C4-2B (cell line): ENCODE results near the gene CIAO3.

Source experiments
- ZFX ChIP-seq: fragments of 450-650 bp; IDR thresholded peaks from 2 replicates; pipeline ENCODE4 v1.6.1; 2017
- TF ChIP-seq, protein P1 (sequence below): fragments of 450-650 bp; conservative IDR thresholded peaks from 2 replicates; pipeline ENCODE4 v1.5.1; 2017; ENCODE audit warnings: mild to moderate bottlenecking

DNA sequence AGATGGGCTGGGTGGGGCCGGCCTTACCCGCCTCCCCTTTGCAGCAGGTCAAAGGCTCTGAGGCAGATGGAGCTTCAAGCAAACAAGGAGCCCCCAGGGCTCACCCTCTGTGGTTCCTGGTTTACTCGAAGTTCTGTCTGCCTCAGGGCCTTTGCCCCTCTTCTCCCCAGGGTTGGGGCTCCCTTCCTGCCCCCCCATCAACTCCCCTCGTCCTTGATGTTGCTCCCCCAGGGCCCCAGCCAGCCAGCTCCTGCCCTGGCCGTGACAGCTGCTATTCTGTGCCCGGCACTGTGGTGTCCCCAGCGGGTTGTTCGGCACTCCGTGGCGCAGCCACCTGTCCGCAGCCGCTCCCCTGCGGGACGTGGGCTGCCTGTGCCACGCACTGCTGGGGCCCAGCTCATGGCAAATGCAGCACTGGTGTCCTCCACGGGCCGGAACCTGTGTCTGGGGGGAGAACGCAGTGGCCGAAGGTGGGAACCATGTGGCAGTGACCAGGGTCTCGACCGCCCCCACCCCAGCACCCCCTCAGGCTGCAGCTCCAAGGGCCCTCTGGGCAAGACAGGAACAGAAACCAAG lies 30.2 kb downstream of the CIAO3 start:
- TF ChIP-seq, protein P1, sequence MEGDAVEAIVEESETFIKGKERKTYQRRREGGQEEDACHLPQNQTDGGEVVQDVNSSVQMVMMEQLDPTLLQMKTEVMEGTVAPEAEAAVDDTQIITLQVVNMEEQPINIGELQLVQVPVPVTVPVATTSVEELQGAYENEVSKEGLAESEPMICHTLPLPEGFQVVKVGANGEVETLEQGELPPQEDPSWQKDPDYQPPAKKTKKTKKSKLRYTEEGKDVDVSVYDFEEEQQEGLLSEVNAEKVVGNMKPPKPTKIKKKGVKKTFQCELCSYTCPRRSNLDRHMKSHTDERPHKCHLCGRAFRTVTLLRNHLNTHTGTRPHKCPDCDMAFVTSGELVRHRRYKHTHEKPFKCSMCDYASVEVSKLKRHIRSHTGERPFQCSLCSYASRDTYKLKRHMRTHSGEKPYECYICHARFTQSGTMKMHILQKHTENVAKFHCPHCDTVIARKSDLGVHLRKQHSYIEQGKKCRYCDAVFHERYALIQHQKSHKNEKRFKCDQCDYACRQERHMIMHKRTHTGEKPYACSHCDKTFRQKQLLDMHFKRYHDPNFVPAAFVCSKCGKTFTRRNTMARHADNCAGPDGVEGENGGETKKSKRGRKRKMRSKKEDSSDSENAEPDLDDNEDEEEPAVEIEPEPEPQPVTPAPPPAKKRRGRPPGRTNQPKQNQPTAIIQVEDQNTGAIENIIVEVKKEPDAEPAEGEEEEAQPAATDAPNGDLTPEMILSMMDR, result no peak
- no peak for TF ChIP-seq ZFX
